HG03558 (cell line): ENCODE data around the gene CTU1.
"Not testable (repeated sequence)": the region's sequence is repeated elsewhere in the genome, so short reads cannot be mapped to it uniquely, and the experiment has no call there.

Experiments used
- ATAC-seq: cut with Tn5 transposase; IDR thresholded peaks from one replicate; pipeline ENCODE4 v1.9.1; 2021; ENCODE audit warnings: moderate number of reproducible peaks; ENCODE audit not compliant: unreplicated experiment; ENCODE audit errors: extremely low read depth

The CTU1 gene

GRCh38 chr19:51108066-51108804, at the start of gene CTU1:
CTU1 (minus strand) TSS chr19:51108409; CDS start chr19:51104569, 3,840 bp downstream.
- ATAC-seq, result peak; percentile 84

- ATAC-seq, result no peak
Observed at GRCh38 chr19:51157265-51157664, 49.1 kb upstream of the CTU1 start.

GRCh38 chr19:51156710-51157109, 48.5 kb upstream of the CTU1 start:
- ATAC-seq, result no peak

- ATAC-seq, result no peak
Observed at GRCh38 chr19:51150627-51151026, 42.4 kb upstream of the CTU1 start.

GRCh38 chr19:51148580-51148979, 40.4 kb upstream of the CTU1 start:
- no peak for ATAC-seq

- no peak for ATAC-seq
Observed at GRCh38 chr19:51147663-51148062, 39.5 kb upstream of the CTU1 start.

GRCh38 chr19:51146751-51147150, 38.5 kb upstream of the CTU1 start:
- no peak for ATAC-seq

GRCh38 chr19:51145916-51146493, 37.8 kb upstream of the CTU1 start:
- no peak for ATAC-seq

GRCh38 chr19:51144482-51145045, 36.4 kb upstream of the CTU1 start:
- no peak for ATAC-seq

GRCh38 chr19:51143486-51143885, 35.3 kb upstream of the CTU1 start:
- ATAC-seq, result no peak

- ATAC-seq, result not testable (repeated sequence)
Observed at GRCh38 chr19:51142809-51143475, 34.7 kb upstream of the CTU1 start.

GRCh38 chr19:51142119-51142518, 33.9 kb upstream of the CTU1 start, which contains the start of gene SIGLEC7:
SIGLEC7 (plus strand) TSS chr19:51142301; CDS start chr19:51142370, 69 bp downstream.
- ATAC-seq, result no peak

GRCh38 chr19:51141181-51141580, 33.0 kb upstream of the CTU1 start:
- no peak for ATAC-seq

GRCh38 chr19:51140441-51140840, 32.2 kb upstream of the CTU1 start:
- no peak for ATAC-seq

GRCh38 chr19:51139299-51140014, 31.2 kb upstream of the CTU1 start:
- no peak for ATAC-seq

GRCh38 chr19:51138549-51138979, 30.4 kb upstream of the CTU1 start:
- no peak for ATAC-seq

GRCh38 chr19:51137792-51138425, 29.7 kb upstream of the CTU1 start:
- ATAC-seq, result no peak

- no peak for ATAC-seq
Observed at GRCh38 chr19:51136851-51137551, 28.8 kb upstream of the CTU1 start.
